ENCODE results near the gene FRRS1L.

Gene FRRS1L

DNA sequence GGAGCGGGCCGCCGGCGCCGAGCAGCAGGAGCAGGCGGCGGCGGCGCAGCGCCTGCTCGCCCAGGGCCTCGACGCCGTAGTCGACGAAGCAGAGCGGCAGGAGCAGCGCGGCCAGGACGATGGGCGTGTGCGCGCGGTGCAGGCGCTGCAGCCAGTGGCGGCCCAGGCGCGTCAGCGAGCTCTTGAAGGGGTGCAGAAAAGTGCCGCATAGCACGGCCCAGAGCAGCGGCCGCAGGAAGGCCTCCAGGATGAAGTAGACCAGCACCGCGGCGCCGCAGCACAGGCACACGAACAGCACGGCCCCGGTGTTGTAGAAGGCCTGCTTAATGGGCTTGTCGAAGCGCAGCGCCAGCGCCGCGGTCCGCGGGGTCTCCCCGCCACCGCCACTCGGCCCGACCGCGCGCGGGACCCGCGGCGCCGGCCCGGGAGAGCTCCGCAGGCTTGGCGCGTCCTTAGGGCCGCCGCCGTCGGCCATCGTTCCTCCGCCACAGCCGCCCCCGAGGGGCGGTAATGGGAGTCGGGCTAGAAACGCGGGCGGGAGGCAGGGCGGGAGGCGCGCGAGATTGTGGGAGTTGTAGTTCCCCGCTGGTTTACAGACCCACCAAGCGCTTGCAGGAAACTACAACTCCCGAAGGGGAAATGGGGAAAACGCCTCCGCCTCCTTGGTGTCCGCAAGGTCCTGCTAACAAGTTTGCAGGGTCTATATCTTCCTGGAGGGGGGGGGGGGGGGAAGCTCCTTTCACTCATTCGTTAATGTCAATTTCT, 47.4 kb downstream of the FRRS1L start, which contains the start of gene TMEM245:
Gene TMEM245, minus strand, starts transcription at position 509 of the 765 bp plus-strand sequence. Its CDS starts 34 bp downstream, at position 475.
- TF ChIP-seq, protein P1, sequence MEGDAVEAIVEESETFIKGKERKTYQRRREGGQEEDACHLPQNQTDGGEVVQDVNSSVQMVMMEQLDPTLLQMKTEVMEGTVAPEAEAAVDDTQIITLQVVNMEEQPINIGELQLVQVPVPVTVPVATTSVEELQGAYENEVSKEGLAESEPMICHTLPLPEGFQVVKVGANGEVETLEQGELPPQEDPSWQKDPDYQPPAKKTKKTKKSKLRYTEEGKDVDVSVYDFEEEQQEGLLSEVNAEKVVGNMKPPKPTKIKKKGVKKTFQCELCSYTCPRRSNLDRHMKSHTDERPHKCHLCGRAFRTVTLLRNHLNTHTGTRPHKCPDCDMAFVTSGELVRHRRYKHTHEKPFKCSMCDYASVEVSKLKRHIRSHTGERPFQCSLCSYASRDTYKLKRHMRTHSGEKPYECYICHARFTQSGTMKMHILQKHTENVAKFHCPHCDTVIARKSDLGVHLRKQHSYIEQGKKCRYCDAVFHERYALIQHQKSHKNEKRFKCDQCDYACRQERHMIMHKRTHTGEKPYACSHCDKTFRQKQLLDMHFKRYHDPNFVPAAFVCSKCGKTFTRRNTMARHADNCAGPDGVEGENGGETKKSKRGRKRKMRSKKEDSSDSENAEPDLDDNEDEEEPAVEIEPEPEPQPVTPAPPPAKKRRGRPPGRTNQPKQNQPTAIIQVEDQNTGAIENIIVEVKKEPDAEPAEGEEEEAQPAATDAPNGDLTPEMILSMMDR (conservative IDR thresholded peaks at IDR 0.05), result no peak; the same call in 1 of the 2 replicates
- peak; percentile 96 for TF ChIP-seq ZFX (IDR thresholded peaks at IDR 0.05)
- H3K27ac ChIP-seq, result peak within 1 kb of the TSS; percentile 92

DNA sequence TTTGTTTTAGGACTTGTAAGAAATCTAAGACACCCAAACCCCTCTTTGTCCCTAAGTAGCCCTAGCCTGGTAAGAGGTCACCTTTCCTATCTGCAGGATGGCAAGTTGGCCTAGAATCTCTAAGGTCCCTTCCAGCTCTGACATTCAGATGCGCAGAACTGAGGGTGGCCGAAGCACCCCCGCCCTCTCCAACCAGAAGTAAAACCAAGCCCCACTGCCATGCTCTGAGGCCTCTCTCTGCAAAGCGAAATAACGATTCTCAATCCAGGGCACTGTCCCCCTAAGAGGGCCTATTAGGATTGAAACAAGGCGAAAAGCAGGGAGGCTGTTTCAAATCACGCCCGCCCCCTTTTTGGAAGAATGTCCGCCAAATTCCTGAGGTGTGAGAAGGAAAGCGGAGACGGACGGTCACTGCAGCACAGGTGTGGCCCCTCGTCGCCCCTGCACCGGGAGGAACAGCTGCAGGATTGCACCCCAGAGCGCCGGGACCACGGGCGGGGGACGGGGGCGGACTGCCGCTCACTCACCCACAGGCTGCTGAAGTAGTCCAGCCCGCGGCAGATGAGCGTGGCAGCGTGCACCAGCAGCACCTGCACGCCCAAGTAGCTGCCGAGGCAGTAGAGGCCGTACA, 48.1 kb downstream of the FRRS1L start:
- TF ChIP-seq, protein P1 (conservative IDR thresholded peaks at IDR 0.05), result no peak
- no peak for TF ChIP-seq ZFX (IDR thresholded peaks at IDR 0.05)
- peak overlapping the region; percentile 92 for H3K27ac ChIP-seq

DNA sequence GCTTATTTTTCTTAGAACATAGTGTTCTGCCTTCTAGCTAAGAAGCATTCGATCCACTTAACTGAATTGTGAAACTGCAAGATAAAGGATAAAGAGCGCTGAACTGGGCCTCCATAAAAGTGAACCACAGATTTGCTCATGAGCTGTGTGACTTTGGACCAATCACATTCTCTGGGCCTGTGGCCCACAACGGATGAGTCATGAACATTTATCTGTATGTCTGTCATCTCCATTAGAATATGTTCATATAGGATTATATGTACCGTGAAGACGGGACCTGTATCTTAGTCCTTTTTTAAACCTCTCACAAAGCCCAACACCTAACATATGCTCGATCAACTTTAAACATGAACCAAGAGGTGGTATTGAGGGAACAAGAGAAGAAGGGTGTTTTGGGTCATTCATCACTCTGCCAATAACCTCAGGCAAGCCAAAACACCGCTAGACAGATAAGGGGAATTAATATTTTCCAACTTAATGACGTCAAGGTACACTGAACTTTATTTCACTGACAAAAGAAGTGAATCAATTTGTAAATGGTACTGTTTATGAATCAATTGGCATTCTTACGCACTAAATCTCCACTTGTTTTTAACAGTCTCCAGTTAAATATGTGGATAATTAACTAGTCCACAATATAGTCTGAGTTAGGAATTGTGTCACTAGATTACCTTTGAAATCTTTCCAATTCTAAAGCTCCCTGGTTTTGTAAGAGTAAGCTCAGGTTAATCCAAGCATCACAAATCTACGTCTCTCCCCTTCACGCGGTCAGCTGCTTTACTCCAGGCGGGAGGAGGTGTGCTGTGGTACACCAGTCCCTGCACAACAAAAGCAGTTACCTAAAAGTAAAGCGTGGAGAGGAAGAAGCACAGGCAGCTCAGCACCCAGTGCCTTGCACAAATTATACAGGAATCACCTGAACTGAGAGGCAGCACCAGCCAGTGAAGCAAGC, 48.9 kb downstream of the FRRS1L start:
- TF ChIP-seq, protein P1 (conservative IDR thresholded peaks at IDR 0.05), result no peak
- TF ChIP-seq ZFX (IDR thresholded peaks at IDR 0.05), result no peak
- H3K27ac ChIP-seq, result peak overlapping the region; percentile 92

DNA sequence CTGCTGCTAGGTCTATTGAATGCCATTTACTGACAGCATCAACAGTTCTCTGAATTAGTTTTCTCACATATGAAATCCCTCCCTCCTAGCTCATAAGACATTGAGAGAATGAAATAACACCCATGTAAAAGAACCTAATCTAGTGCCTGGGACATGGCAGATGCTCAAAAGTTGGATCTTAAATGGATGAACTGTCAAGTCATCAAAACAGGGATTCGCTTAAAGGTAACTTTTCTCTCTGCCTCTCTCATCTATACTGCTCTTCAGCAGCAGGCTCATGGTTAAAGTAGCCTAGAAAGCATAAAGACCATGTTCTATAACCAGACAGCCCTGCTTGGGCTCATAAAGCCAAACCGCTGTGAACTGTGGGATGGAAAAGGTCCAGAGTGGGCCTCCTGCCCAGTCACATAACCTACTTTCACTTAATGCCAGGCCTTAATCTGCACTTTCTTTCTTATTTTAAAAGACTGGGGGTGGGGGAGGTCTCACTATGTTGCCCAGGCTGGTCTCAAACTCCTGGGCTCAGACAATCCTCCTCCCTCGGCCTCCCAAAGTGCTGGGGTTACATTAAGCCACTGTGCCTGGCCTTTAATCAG, 51.0 kb downstream of the FRRS1L start:
- peak overlapping the region; percentile 9 for H3K27ac ChIP-seq
- no peak for TF ChIP-seq ZFX (IDR thresholded peaks at IDR 0.05)
- TF ChIP-seq, protein P1 (conservative IDR thresholded peaks at IDR 0.05), result no peak

DNA sequence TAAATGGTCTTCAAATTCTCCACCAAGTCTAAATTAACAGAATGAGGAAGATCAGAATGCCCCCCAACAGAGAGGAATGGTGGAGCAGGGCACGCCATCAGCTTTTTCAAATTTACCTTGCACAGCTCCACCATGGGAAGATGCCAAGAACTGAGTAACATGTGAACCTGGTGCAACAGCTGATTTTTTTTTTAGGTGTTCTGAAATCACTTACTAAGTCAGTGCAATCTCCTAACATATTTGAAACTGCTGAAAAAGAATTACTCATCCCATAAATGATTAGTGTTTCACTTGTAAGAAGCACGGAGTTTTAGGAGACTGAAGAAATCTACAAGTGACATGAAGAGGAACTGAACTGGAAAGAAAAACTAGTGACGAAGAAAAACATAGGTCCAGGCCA, 52.4 kb downstream of the FRRS1L start:
- no peak overlapping the region for H3K27ac ChIP-seq
- TF ChIP-seq, protein P1 (conservative IDR thresholded peaks at IDR 0.05), result no peak
- TF ChIP-seq ZFX (IDR thresholded peaks at IDR 0.05), result no peak

DNA sequence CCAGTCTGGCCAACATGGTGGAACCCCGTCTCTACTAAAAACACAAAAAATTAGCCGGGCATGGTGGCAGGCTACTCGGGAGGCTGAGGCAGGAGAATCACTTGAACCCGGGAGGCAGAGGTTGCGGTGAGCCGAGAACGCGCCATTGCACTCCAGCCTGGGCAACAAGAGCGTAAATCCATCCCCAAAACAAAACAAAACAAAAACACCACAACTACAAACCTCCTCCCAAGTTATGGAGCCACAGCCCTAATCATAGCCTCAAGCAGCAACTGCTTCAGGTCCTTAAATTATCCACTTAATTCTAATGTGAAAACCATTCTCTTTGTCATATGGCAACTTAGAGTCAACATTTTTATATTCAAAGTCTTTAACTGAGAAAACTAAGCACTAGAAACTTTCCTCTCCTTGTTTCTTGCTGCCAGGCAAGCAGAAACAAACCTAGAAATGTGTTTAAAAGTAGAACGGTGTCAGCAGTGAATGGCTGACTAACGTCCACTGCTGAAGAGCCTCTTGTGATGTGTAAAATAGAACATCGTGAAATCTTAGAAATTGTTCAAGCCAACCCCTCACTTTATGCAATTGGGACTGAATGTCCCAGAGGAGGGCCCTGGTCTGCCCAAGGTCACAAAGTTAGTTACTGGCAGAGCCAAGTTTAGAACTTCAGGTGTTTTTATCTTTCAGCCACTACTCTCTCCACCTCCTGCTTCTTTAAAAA, 53.0 kb downstream of the FRRS1L start:
- H3K27ac ChIP-seq, result no peak overlapping the region
- no peak for TF ChIP-seq ZFX (IDR thresholded peaks at IDR 0.05)
- TF ChIP-seq, protein P1 (conservative IDR thresholded peaks at IDR 0.05), result no peak

Data from C4-2B (cell line).